ENCODE measurements around the gene TREML4. TPM values are rescaled to one million over a fixed set of nuclear protein-coding genes. Genes with fewer than 3 reads are reported as not detected.
"Not testable (repeated sequence)": the region's sequence is repeated elsewhere in the genome, so short reads cannot be mapped to it uniquely, and the experiment has no call there.

Gene TREML4
- total RNA-seq (2014; rRNA removed; shearing (Covaris generic)): not detected in 2 replicates

- no peak for DNase-seq (ENCODE audit: low read depth)
Measured at GRCh38 chr6:41228096-41228495, at the start of gene TREML4. Gene TREML4 (plus strand): TSS chr6:41228349. CDS start chr6:41228428, 79 bp downstream.

DNA sequence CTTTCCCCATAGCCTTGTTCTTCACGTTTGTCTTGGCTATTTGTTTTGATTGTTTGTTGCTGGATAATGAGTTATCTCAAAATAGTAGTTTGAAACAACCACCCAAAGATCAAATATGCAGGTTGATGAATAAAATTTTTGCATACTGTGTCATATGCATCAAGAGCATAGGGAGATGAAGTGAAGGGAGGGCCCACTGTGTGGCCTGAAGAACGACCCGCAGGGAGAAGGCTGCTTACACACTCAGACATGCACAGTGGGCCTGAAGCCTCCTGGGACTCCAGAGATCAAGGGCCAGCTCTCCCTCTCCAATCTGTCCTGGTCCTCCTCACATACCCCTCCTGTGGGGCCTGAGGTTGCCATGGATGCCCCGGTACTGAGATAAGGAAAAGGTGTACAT, 49.0 kb upstream of the TREML4 start:
- no peak for DNase-seq (ENCODE audit: low read depth)

GRCh38 chr6:41181566-41181965, 46.6 kb upstream of the TREML4 start:
- no peak for DNase-seq (ENCODE audit: low read depth)

DNA sequence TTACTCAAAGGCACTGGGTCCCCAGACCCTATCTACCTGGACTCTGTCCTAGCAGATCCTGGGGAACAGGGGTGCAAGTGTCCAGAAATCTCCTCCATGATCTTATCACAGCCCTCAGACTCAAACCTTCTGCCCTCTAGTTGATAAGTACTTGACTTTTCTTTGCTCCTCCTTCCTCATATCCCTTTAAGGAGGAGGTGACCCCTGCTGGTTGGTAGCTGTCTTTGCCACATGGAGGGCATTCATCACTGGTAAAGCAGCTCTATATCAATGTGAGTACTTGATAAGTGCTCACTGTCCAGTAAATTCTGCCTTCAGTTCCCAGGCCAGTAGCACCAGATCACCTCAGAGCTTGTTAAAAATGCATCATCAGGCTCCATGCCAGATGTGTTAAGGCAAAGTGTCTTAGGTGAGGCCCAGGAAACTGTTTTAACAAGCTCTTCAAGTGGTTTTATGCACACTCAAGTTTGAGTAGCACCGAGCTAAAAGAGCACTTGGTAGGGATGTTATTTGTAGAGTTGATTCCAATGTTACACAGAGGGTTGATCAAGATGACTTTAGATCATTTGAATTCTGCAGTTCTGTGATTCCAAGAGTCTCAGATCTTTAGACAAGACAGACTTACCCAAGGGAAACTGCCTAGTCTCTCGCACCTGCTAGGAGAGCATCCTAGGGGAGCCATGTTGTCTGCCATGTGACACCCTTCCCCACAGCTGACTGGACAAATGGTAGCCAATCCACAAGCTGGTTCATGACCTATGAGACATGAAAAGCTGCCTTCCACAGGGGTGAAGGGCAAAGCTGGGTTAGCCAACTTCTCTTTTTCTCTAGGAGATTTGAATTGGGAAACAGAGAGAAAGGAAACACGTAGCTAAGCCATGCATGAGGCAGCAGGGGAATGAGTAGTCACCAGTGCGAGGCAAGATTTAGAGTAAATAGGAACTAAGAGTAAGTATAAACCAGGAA, 45.8 kb upstream of the TREML4 start:
- peak; percentile 54 for DNase-seq (ENCODE audit: low read depth)

DNA sequence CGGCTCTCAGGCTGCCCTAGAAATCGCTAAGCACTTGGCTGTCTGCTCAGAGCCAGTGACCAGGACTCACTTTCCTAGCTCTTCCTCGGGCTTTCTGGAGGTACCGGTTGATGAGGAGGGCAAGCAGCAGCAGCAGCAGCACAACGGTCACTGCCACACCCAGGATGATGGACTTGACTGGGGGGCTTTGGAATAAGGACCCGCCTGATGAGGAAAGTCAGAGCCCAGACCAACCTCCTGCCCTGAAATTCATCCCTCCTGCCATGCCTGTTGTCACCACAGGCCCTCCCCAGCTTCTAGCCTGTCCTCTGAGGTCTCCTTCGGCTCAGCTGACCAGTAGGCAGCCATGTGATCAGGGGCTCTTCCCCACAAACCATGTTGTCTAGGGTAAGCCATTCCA, 43.4 kb upstream of the TREML4 start:
- DNase-seq (ENCODE audit: low read depth): no peak

GRCh38 chr6:41186031-41186562, 42.1 kb upstream of the TREML4 start:
- DNase-seq (ENCODE audit: low read depth): no peak

- no peak for DNase-seq (ENCODE audit: low read depth)
Measured at GRCh38 chr6:41187924-41188886, 39.9 kb upstream of the TREML4 start.

DNA sequence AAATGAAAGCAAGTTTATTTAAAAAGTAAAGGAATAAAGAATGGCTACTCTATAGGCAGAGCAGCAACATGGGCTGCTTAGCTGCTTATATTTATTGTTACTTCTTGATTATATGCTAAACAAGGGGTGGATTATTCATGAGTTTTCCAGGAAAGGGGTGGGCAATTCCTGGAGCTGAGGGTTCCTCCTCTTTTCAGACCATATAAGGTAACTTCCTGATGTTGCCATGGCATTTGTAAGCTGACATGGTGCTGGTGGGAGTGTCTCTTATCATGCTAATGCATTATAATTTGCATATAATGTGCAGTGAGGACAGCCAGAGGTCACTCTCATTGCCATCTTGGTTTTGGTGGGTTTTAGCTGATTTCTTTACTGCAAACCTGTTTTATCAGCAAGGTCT, 39.1 kb upstream of the TREML4 start:
- not testable (repeated sequence) for DNase-seq (ENCODE audit: low read depth)

DNA sequence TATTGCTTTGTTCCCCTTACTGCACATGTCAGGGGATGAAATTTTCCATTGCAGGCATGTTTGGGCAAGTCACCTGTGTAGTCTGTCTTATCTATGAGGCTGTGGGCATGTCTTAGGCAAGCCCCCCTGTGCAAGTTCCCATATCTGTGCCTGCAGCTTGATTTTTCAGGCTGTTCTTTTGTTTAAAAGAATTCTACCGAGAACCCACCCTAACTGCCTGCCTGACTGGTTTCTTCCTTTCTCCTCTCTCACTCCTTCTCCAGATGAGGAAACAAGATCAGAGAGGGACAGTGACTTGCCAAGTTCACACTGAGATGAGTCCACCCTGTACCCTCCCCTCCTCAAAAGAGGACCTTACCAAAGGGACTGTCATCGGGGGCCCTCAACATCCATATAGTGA, 38.2 kb upstream of the TREML4 start:
- no peak for DNase-seq (ENCODE audit: low read depth)

DNA sequence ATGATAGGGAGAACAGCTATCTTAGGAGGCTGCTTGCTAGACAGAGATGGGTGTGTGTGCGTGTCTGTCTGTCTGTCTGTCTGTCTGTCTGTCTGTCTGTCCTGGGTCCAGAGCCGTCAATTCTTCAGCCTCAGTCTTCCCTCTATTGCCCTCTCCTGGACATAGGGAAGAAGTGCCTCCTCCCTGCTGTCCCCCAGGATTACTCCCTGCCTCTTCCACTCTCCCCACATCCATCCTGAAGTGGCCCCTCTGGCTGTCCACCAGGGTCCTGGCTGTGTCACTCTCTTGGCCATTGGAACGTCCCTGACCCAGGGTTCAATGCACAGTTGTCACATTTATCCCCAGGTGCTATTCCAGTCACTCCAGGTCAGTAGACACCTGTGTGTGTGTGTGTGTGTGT, 37.4 kb upstream of the TREML4 start:
- DNase-seq (ENCODE audit: low read depth): no peak

DNA sequence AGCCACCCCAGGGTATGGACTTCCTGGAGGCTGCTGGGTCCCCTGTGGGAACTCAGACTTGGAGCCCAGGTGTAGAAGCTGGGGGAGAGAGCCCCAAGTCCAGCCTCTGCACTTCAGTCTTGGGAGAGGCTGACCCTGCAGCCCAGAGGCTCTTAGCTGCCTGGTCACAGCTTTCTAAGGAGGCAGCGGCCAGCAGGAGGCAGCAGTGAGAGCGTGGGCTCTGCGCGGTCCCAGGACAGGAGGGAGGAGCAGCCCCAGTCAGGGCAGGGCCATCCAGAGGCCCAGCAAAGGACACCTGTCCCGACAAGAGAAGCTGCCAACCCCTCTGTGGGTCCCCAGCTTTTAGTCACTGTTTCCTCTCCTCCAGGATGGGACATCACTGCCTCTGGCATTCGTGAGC, 36.6 kb upstream of the TREML4 start:
- no peak for DNase-seq (ENCODE audit: low read depth)

- DNase-seq (ENCODE audit: low read depth): no peak
Measured at GRCh38 chr6:41193171-41193734, 34.9 kb upstream of the TREML4 start.

GRCh38 chr6:41193884-41194283, 34.3 kb upstream of the TREML4 start:
- DNase-seq (ENCODE audit: low read depth): no peak

DNA sequence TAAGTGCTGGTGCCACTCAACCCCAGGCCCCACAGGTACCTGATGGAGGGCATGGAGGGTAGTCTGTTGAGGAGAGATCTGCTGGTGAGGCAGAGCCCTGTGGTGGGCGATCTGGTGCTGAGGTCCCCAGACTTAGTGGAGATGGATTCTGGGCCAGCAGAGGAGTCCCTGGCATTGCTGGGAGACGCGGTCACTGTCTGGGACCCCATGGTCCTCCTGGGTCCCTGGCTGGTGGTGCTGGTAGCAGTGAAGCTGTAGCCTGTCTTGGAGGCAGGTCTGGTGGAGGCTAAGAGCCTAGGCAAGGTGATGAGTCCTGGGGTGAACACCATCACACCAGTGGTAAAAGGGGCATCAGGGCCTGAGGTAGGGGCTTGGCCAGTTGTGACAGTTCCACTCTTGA, 33.8 kb upstream of the TREML4 start:
- DNase-seq (ENCODE audit: low read depth): no peak

DNA sequence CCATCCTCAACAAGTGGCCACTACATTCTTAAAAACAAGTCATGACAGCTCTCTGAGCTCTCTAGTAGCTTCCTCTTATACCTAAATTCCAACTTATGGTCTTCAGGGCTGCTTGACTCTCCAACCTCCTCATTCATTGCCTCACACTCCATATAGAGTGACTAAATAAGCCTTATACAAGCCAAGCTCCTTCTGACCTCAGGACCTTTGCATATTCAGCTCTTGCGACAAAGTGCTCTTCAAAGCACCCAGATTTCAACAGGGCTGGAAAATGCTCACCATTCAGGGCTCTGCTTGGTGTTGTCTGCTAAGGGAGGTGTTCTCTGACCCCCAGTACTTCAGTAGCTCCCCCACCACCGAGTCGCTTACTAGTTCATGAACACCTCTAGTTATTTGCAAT, 30.9 kb upstream of the TREML4 start:
- DNase-seq (ENCODE audit: low read depth): no peak

- DNase-seq (ENCODE audit: low read depth): no peak
Measured at GRCh38 chr6:41199552-41200246, 28.4 kb upstream of the TREML4 start.

DNA sequence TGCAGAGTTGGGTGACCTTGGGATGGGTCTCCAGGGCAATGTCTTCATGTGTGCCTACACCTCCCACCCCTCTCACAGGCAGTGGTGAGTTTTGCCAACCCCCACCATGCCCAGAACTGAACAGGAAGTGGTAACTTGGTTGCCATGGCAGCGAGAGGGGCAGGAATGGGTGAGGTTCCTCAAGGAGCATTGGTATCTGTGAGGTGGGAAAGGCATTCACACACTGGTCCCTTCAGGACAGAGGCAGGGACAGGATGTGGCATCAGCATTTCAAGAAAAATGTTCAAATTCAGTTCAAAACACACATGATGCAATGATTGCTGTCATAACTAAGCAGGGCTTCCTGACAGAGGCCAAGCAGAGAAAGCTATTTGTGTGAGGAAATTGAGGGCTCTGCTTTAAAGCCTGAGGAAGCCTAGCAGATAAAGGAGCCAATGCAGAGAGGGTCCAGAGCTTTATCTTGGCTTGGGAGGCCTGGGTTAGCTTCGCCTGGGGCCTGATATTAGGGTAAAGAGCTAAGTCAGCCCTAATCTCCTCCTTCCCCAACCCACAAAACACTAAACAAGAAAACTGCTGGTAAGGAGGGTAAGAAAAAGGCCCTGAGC, 27.8 kb upstream of the TREML4 start:
- peak; percentile 30 for DNase-seq (ENCODE audit: low read depth)

DNA sequence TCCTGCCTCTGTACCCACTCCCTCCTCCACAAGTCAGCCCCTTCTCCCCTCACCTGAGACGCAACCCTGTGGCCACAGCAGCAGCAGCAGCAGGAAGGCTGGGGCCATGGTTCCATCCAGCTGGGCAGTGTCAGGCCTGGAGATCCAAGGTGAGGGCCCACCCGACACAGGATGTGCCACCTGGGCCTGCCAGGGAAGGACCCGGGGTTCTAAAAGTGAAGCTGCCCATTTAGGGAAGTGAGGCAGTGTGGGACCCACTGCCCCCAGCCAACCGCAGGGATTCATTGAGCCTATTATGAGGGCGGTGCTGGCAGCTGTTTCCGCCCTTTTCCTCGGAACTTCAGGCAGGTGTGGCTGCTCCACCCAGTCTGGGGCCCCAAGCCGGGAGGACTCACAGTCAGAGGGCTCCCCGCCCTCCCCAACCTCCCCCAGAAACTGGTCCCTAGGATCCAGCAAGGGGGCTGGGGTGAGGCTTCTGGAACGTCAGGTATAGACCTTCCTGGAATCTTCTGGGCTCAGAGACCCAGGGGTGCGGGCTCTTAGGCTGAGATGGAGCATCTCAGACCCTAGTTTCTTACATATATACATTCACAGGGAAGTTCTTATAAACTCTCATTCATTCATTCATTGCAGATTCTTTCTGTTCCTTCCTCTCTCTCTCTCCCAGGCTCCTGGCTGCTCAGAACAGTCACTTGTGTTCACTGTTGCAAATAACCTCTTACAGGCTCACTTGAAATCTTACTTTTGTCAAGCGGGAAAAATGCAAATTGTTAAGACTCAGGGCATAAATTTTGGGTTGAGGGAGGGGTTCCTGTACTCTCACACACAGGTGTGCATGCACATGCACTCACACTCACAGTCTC, 27.0 kb upstream of the TREML4 start, which contains the start of gene TREML2:
TSS of gene TREML2 (minus strand) at position 249 of the 863 bp plus-strand sequence. CDS start at position 108, 141 bp downstream.
- no peak for DNase-seq (ENCODE audit: low read depth)

- DNase-seq (ENCODE audit: low read depth): no peak
Measured at GRCh38 chr6:41201764-41202173, 26.4 kb upstream of the TREML4 start.

GRCh38 chr6:41204156-41204555, 24.0 kb upstream of the TREML4 start:
- no peak for DNase-seq (ENCODE audit: low read depth)
